Upper lobe of right lung (tissue), 1 donor: ENCODE measurements around the gene KLHL22. TPM values are rescaled to one million over a fixed set of nuclear protein-coding genes. Genes with fewer than 3 reads are reported as not detected.

Experiments used
- ATAC-seq: fragments of 200-7000 bp; cut with Tn5 transposase; one replicate; pipeline ENCODE4 v1.9.1; 2020; ENCODE audit warnings: mild to moderate bottlenecking, moderate library complexity
- DNase-seq: peaks from one replicate; pipeline ENCODE4 v3.0.0-alpha.2; 2020
- H3K27ac ChIP-seq: fragments of 200-600 bp; one replicate; pipeline ENCODE4 v1.8.0; 2022
- H3K27me3 ChIP-seq: fragments of 200-600 bp; one replicate; pipeline ENCODE4 v1.8.0; 2022; ENCODE audit warnings: mild to moderate bottlenecking
- H3K36me3 ChIP-seq: fragments of 200-600 bp; one replicate; pipeline ENCODE4 v1.8.0; 2022
- H3K4me1 ChIP-seq: fragments of 200-600 bp; one replicate; pipeline ENCODE4 v1.8.0; 2022
- H3K4me3 ChIP-seq: fragments of 200-600 bp; one replicate; pipeline ENCODE4 v1.8.0; 2022; ENCODE audit warnings: mild to moderate bottlenecking
- H3K9me3 ChIP-seq: fragments of 200-600 bp; one replicate; pipeline ENCODE4 v1.8.0; 2022
- CTCF ChIP-seq: fragments of 200-600 bp; IDR thresholded peaks from one replicate; pipeline ENCODE4 v1.8.0; 2022; ENCODE audit warnings: antibody characterized with exemption
- intact Hi-C: fragments of 100-400 bp; cut with DNase I; formaldehyde crosslinking; loops from one replicate; pipeline ENCODE4 v1.11.0; 2022
- total RNA-seq: library from RNA; stranded (reverse); fragmentation: NEBNext Ultra II Directional; extraction: Animal tissue kit (Norgen Biotek cat#: 25700); gene quantifications from one replicate; pipeline ENCODE4 v1.2.1, GENCODE V29; 2021
- donor health status: DM: no; HTN: yes; CAD: no; lungs with severe emphysema.

The KLHL22 gene
- total RNA-seq, 1 donor from 2014 or later = 23.3 TPM

GRCh38 chr22:20499769-20500168 lies 4.2 kb upstream of the KLHL22 start:
- Histone ChIP-seq H3K36me3 (peaks cover 4% of the 10 kb centered on the region), H3K27me3 (no peaks in the 10 kb centered on the region), H3K9me3 (no peaks in the 10 kb centered on the region), H3K27ac (no peak overlapping the region), H3K4me3 (no peak overlapping the region), H3K4me1 (peaks cover 7% of the 10 kb centered on the region)
- DNase-seq (no peak), ATAC-seq (no peak)
- intact Hi-C loops = no loop called here
- TF ChIP-seq CTCF = no peak

- no peak overlapping the region for H3K4me3 ChIP-seq
- intact Hi-C loops = no loop called here
Observed at GRCh38 chr22:20498913-20499312, 3.3 kb upstream of the KLHL22 start.

GRCh38 chr22:20497426-20497825 lies 1.8 kb upstream of the KLHL22 start:
- no peak for ATAC-seq
- H3K27ac ChIP-seq = no peak overlapping the region
- intact Hi-C loops = no loop called here
- no peaks in the 10 kb centered on the region for H3K9me3 ChIP-seq
- DNase-seq = no peak
- no peak for TF ChIP-seq CTCF
- no peaks in the 10 kb centered on the region for H3K27me3 ChIP-seq
- H3K36me3 ChIP-seq = peaks cover 4% of the 10 kb centered on the region
- H3K4me3 ChIP-seq = no peak overlapping the region
- H3K4me1 ChIP-seq = peaks cover 16% of the 10 kb centered on the region

More at GRCh38 chr22:20498913-20499312, 3.3 kb upstream of the KLHL22 start:
- ATAC-seq = no peak
- Histone ChIP-seq H3K36me3 (peaks cover 4% of the 10 kb centered on the region), H3K27ac (no peak overlapping the region), H3K9me3 (no peaks in the 10 kb centered on the region), H3K27me3 (no peaks in the 10 kb centered on the region), H3K4me1 (peaks cover 15% of the 10 kb centered on the region)
- DNase-seq = no peak
- TF ChIP-seq CTCF = no peak

- Histone ChIP-seq H3K27ac (peak overlapping the region; percentile 86), H3K27me3 (no peaks in the 10 kb centered on the region), H3K4me1 (peaks cover 16% of the 10 kb centered on the region), H3K9me3 (no peaks in the 10 kb centered on the region), H3K36me3 (peaks cover 4% of the 10 kb centered on the region), H3K4me3 (peak overlapping the region; percentile 83)
- peak; percentile 97 for DNase-seq
- peak; percentile 86 for TF ChIP-seq CTCF
- intact Hi-C loops = no loop called here
- peak; percentile 96 for ATAC-seq
Observed at GRCh38 chr22:20495861-20496681, 476 bp upstream of the KLHL22 start.

GRCh38 chr22:20491346-20491745 lies 4.2 kb downstream of the KLHL22 start:
- ATAC-seq (no peak), DNase-seq (no peak)
- no peak overlapping the region for H3K27ac ChIP-seq
- no peaks in the 10 kb centered on the region for H3K27me3 ChIP-seq
- H3K9me3 ChIP-seq = no peaks in the 10 kb centered on the region
- H3K4me1 ChIP-seq = peaks cover 10% of the 10 kb centered on the region
- intact Hi-C loops = no loop called here
- TF ChIP-seq CTCF = no peak
- H3K4me3 ChIP-seq = no peak overlapping the region
- H3K36me3 ChIP-seq = no peaks in the 10 kb centered on the region
